ENCODE measurements around the gene NAT16.

DNA sequence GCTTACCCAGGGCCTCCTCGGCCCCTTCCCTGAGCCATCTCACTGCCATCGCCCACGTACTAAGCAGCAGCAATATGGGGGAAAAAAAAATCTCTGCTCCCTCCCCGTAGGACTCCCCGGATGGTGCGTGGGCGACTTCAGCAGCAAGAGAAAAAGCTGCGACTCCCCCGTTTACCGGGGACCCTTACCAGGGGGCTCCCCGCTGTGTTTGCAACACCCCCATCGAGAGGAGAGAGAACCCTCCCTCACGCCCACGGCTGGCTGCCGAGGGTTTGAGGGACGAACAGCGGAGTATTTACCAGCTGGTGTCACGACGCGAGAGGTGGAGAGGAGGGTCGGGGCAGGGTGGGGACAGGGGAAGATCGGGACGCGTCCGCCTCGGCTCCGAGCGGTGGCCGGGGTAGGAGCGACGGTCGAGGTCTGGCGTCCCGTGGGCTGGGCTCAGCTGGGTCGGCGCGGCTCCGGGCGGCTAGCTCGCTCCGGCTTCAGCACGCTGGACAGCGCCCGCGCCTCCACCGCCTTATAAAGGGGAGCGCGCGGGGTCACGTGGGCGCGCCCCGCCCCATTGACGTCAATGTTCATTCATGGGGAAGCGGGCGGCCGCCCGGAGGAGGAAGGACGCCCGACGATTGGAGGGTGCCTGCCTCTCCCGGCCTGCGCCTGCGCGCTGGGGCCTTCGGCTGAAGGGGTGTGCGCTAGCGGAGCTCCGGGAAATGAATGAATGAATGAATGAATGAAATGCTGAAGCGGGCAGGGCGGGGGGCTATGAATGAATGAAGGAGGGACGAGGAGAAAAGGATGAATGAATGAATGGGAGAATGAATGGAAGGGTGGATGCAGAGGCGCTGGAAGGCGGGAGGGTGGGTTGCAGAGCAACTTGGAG lies 14.8 kb downstream of the NAT16 start, which contains the start of gene VGF:
- no peak for TF ChIP-seq CTCF (IDR thresholded peaks at IDR 0.05 in 4 of 5, conservative IDR thresholded peaks at IDR 0.05 in 1 of 5)
- TF ChIP-seq POLR2A (IDR thresholded peaks at IDR 0.05): no peak

Data from gastrocnemius medialis (tissue), 4 donors.